GM19099 (cell line): ENCODE results near the gene PIAS3.

Experiments
- POLR2A ChIP-seq: IDR thresholded peaks from 3 replicates; pipeline ENCODE4 v1.6.1; 2011; ENCODE audit warnings: low read depth; ENCODE audit not compliant: insufficient read length; ENCODE audit errors: extremely low read depth

Gene PIAS3

DNA sequence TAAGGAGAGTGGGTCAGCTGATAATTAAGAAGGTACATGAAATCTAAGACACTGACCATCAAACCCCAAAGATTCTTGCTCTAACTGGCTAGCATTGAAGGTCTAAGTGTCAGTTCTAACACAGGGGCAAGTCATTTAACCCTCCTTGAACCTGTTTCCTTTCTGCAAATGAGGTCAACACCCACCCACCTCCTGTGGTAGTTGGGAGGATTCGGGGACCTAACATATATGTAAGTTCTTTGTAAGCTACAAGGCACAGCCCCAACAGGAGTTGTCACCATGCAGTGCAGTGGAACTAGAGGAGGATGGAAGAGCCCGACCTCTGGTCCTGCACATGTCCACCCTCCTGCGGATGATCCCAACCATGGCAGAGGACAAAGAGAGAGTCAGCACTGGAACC, 11.1 kb downstream of the PIAS3 start:
- TF ChIP-seq POLR2A = no peak

DNA sequence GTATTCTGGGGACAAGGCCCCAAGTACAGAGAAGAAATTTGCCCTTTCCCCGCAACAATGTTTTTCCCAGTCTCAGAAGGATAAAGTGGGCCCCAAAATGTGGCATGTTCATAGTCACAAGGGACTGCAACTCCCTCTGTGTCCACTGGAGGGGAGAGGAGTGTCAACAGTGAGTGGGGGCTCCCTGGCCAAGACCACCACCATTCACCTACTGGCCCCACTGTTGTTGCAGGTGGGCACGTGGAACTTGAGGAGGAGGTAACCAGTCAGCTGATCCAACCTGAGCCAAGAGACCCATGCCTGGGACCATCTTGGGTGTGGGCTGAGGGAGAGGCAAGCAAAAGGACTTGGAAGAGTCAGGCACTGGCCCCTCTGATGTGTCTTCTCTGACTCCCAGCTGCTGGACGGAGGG, 12.7 kb downstream of the PIAS3 start:
- TF ChIP-seq POLR2A = no peak

DNA sequence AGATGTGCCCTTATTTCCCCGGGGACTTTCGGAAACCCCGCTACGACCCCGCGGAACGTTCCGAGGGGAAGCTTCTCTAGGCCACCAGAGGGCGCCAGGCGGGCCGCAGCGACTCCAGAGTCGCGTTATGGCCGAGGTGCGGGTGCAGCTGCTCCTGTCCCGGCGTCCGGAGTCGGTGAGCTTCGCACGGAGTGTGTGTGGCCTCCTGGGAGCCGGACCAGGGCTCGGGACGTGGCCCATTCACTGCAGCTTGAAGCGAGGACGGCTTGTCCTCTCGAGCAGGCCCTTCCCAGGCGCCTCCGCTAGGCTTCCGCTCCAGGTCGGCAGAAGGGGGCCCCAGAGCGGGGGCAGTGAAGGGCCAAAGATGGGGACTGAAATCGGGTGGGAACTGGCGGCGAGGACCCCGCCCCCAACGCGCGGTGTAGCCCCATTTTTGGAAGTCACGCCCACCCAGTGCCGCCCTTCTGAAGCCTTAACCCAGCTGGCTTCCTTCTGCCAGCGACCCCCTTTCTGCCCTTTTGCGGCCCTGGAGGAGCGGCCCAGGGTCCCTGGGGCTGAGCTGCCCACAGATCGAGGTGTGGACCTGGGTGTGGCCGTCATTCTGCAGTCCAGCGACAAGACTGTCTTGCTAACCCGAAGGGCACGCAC, 13.2 kb downstream of the PIAS3 start, which contains the start of gene NUDT17:
NUDT17 (plus strand) TSS at position 117 of the 648 bp plus-strand sequence; CDS start at position 128, 11 bp downstream.
- peak; percentile 62 for TF ChIP-seq POLR2A

DNA sequence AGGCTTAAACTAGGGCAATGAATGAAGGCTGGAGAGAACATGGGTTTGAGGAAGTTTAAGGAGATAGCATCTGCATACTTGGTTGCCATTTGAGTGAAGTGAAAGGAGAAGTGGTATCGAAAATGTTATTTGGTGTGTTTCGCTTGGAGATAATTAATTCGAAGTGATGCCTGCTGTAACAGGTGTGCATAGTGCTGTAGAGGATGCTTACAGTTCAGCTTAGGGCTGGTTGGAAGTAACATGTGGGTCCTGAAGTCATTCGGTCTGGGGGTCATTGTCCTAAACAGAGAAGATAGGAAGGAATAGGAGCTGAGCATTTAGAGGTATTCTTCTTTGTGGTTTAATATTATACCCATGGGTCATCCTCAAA, 13.8 kb downstream of the PIAS3 start:
- TF ChIP-seq POLR2A = no peak

DNA sequence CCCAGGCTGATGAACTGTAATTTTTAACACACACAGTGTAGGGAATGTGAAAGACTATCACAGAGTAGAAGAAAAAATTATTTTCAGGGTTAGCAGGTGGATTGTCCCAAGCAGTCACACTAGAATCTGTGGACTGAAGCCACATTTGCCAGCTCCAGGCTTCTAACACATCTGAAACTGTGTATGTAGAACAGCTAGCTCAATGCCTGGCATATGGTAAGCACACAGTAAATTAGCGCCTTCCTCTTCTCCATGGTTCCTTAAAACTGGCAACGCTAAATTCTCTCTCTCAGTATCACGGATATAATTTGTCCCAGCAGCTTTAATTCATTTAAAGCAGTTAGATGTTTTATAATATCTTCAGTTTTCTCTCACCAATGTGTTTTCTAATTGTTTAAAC, 15.8 kb downstream of the PIAS3 start:
- TF ChIP-seq POLR2A = no peak

DNA sequence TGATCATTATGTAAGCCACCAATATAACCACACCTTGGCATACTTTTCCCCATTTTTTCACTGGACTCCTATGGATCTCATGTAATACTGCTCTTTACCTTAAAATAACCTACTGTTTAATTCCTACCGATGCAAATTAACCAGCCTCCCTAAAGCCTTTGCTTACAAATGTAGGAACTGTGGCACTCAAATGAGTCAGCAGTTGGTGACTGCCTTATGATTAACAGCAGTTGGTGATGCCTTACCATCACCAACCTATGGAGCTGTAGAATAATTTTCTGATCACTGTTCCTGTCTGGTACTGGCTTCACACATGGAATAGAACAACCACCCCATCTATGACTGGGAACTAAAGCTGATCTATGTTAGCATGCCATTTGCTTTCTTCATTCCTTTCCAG, 21.2 kb downstream of the PIAS3 start:
- no peak for TF ChIP-seq POLR2A

DNA sequence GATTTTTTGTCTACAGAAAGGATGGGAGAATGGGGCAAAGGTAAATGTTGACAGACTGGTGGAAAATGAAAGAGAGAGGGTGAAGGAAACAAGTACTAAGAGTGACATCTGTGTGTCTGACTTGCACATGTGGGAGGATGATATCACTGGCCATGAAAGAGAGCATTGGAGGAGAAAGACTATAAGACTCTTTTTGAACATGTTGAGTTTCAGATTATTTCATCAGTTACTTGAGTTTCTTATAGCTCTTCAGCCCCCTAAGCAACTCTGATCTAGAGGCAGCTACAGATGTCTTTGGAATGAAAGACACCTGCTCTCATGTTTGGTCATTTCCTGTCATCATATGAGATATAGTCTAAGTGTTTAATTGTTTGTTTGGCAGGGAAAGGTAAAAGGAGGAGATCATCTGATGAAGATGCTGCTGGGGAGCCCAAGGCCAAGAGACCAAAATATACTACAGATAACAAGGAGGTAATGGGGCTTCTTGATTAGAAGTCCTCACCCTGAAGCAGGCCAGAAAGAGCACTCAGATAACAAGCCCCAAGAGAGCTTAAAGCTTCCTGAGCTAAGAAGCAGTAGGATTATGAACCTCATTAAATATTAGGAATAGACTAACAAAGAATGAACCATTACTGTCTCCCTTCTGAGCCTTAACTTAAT, 30.4 kb downstream of the PIAS3 start:
- no peak for TF ChIP-seq POLR2A

DNA sequence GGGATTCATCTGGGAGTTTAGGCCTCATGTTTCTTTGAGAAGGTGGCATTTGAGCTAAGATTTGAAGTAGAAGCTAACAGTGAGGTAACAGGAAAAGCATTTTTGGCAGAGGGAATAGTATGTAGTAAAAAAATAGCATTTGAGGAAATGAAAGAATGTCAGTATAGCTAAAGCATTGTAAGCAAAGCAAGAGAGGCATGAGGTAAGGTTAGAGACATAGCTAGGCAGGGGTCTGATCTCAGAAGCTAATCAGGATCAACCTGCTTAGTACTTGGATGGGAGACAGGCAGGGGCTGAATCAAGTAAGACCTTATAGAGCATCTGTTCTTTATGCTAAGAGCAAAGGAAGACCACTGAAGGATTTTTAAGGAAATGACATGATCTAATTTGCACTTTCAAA, 30.9 kb downstream of the PIAS3 start:
- TF ChIP-seq POLR2A = no peak

DNA sequence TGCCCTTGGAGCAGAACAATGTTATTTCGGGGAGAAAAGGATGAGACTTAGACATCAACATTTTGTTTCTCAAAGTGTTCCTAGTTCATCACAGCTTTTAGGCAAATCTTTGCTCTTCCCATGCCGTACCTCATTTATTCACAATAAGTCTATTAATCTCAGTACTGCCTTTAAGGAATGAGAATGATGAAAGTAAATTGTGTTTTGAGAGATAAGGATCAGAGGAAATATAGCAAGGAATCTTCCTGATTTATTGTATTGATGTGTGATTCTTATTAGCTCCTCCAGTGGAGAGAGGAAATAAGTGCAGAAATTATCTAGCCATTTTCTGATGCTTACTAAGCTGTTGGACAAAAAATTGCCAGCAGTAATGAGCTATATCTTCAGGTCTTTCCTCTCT, 32.9 kb downstream of the PIAS3 start:
- no peak for TF ChIP-seq POLR2A

DNA sequence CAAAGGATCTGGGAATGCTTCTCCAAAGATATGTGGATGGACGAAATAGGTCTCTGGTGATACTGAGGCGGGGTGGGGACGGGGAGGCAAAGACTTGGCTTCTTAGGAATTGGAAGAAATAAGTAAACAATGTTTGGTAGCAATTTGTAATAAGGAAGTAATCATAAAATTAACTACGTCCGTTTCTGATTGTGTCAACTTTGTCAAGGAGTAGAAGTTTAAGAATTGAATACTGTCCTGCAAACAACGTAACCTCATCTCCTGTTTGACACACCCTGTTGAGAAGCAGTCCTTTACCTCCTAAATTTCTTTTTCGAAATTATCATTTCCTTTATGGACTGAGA, 34.4 kb downstream of the PIAS3 start:
- TF ChIP-seq POLR2A = no peak

DNA sequence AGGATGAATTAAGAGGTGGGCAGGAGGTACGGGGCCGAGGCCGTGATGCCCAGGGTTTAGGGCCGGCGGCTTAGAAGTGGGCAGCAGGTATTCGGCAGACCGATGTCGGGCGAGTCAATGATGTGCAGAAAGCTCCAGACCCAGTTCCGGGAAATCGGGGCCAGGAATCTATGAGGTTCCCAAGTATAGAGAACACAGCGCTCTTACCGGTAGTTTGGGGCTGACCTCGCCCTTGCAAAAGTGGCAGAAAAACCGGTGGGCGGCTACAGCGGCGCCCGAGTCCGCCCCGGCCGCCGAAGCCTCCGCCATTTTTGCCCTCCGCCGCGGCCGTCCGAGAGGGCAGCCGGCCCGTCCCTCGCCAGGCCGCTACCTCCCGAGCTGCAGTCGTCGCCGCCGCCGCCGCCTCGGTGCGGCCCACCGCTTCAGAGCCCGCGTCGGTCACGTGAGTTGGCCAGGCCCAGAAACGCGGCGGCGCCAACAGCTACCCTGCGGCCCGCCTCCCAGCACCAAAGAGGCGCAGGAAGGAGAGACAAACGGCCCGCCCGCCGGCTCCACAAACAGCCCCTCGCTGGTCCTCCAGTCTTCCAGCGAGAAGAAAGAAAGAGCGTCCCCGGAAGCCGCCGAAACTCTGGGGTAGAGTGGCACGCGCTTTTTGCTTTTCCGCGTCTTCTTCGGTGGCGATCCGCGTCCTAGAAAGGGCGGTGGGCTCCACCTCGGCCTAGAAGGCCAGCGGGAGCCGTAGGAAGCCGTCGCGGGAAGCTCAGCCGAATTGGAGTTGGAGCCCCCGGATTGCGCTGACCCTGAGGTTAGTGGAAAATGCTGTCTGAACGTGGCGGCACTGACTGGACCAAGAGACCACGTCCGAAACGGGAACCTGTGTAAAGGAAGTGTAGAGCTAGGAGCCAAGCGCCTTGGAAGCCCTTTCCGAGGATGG, 35.0 kb downstream of the PIAS3 start, which contains the start of the genes POLR3C and RNF115:
POLR3C (plus strand) TSS at position 636 of the 934 bp plus-strand sequence. CDS start 1,577 bp downstream, outside the sequence.
RNF115 (minus strand) TSS at position 531 of the 934 bp plus-strand sequence; CDS start at position 309, 222 bp downstream.
- peak; percentile 80 for TF ChIP-seq POLR2A

DNA sequence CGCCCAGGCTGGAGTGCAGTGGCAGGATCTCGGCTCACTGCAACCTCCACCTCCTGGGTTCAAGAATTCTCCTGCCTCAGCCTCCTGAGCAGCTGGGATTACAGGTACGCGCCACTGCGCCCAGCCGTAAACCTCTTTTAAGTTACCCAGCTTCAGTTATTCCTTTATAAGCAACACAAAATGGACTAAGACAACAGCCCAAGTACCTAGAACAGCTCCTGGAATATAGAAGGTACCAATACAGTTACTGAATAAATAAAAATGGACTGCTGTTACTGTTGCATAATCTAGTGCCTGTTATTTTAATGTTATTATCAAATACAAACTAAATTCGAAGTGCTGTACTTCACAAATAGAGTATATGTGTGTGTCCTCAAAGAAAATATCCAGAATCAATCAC, 52.0 kb downstream of the PIAS3 start:
- no peak for TF ChIP-seq POLR2A

DNA sequence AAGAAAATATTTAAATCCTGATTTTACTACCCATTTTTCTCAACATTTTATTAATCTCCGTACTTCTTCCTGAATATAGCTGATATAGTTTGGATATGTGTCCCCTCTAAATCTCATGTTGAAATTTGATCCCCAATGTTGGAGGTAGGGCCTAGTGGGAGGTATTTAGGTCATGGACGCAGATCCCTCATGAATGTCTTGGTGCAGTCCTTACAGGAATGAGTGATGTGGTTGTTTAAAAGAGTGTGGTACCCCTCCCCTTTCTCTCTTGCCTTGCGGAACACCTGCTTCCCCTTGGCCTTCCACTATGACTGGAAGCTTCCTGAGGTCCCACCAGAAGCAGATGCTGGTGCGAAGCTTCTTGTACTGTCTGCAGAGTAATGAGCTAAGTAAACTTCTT, 52.5 kb downstream of the PIAS3 start:
- TF ChIP-seq POLR2A = no peak

DNA sequence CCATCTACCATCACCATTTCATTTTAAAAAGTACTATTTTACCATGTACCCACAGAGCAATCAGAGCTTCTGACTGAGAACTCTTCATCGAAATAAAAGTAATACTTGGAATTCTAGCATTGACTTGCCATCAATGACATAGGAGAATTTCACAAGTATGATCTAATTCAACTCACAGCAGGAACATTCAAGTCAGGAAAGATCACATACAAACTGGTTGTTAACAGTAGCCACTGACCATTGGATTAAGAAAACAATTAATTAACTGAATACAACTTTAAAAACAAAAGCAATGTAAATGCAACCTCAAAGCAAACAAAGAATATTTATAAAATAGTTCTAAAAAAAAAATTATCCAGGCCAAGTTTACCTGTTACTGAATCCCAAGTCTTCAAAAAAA, 53.8 kb downstream of the PIAS3 start:
- TF ChIP-seq POLR2A = no peak
